IMR-90 (cell line): ENCODE data around the gene MPIG6B. TPM values are rescaled to one million over a fixed set of nuclear protein-coding genes. Genes with fewer than 3 reads are reported as not detected.

Source experiments
- ATAC-seq: fragments of 200-7000 bp; cut with Tn5 transposase; 2 replicates; pipeline ENCODE4 v1.9.1; 2020; ENCODE audit warnings: low read depth, mild to moderate bottlenecking, moderate library complexity
- BruUV-seq: library from RNA; stranded (reverse); fragments of 400-500 nt; replicated peaks from 2 replicates; lab custom pipeline; 2021; lab: Mats Ljungman, UMichigan
- CTCF ChIA-PET: fragments of 300-600 bp; formaldehyde crosslinking; extraction: SDS; loops from one replicate; lab custom pipeline; 2021; ENCODE audit warnings: antibody characterized with exemption; lab: Yijun Ruan, JAX
- POLR2A ChIA-PET: fragments of 300-600 bp; sonication (Branson Sonifier 250); formaldehyde crosslinking; loops from one replicate; lab custom pipeline; 2022; ENCODE audit warnings: antibody characterized with exemption; ENCODE audit not compliant: unreplicated experiment; lab: Charles Lee
- DNase-seq: peaks from one replicate; pipeline ENCODE4 v3.0.0; 2013
- H2AFZ ChIP-seq: replicated peaks from 2 replicates; pipeline ENCODE3; 2013; ENCODE audit warnings: low read length, mild to moderate bottlenecking; ENCODE audit not compliant: poor library complexity
- H2AK5ac ChIP-seq: 2 replicates; pipeline ENCODE4 v1.6.1; 2013; ENCODE audit warnings: low read depth, low read length, inconsistent platforms
- H2AK9ac ChIP-seq: replicated peaks from 2 replicates; pipeline ENCODE3; 2013; ENCODE audit warnings: mild to moderate bottlenecking, low read depth, low read length, moderate library complexity; ENCODE audit not compliant: poor library complexity
- H2BK120ac ChIP-seq: 2 replicates; pipeline ENCODE4 v1.6.1; 2013; ENCODE audit warnings: low read depth, low read length, inconsistent platforms
- H2BK15ac ChIP-seq: 3 replicates; pipeline ENCODE4 v1.6.1; 2013; ENCODE audit warnings: low read depth, low read length, inconsistent platforms
- H2BK20ac ChIP-seq: 2 replicates; pipeline ENCODE4 v1.6.1; 2013; ENCODE audit warnings: low read depth, mild to moderate bottlenecking, inconsistent platforms, low read length, moderate library complexity
- H2BK5ac ChIP-seq: 2 replicates; pipeline ENCODE4 v1.6.1; 2013; ENCODE audit warnings: mild to moderate bottlenecking, low read depth, low read length, inconsistent platforms; ENCODE audit not compliant: poor library complexity, severe bottlenecking
- H3K14ac ChIP-seq: replicated peaks from 2 replicates; pipeline ENCODE4 v1.6.1; 2013; ENCODE audit warnings: low read depth, low read length, inconsistent platforms
- H3K18ac ChIP-seq: 2 replicates; pipeline ENCODE4 v1.6.1; 2013; ENCODE audit warnings: low read depth, low read length, control low read depth
- H3K23ac ChIP-seq: 2 replicates; pipeline ENCODE4 v1.6.1; 2013; ENCODE audit warnings: low read depth, low read length, inconsistent platforms
- H3K27ac ChIP-seq: 2 replicates; pipeline ENCODE4 v1.5.1; 2013; ENCODE audit warnings: mild to moderate bottlenecking, control low read depth, low read length; ENCODE audit not compliant: insufficient read depth
- H3K27me3 ChIP-seq: 2 replicates; pipeline ENCODE4 v1.6.1; 2013; ENCODE audit warnings: low read length; ENCODE audit not compliant: control insufficient read depth, insufficient read depth
- H3K36me3 ChIP-seq: 2 replicates; pipeline ENCODE4 v1.6.1; 2013; ENCODE audit warnings: low read length, mixed read lengths; ENCODE audit not compliant: control insufficient read depth, insufficient read depth
- H3K4ac ChIP-seq: 2 replicates; pipeline ENCODE4 v1.6.1; 2013; ENCODE audit warnings: low read depth, low read length, inconsistent platforms
- H3K4me1 ChIP-seq: 2 replicates; pipeline ENCODE4 v1.6.1; 2013; ENCODE audit warnings: low read length, mixed read lengths; ENCODE audit not compliant: control insufficient read depth, insufficient read depth
- H3K4me2 ChIP-seq: 2 replicates; pipeline ENCODE4 v1.6.1; 2013; ENCODE audit warnings: low read depth, mild to moderate bottlenecking, control low read depth, low read length, moderate library complexity
- H3K4me3 ChIP-seq: 2 replicates; pipeline ENCODE4 v1.5.1; 2013; ENCODE audit warnings: low read depth, mild to moderate bottlenecking, control low read depth, low read length, moderate library complexity; ENCODE audit not compliant: insufficient read depth
- H3K56ac ChIP-seq: 2 replicates; pipeline ENCODE4 v1.6.1; 2013; ENCODE audit warnings: low read length, inconsistent platforms; ENCODE audit not compliant: insufficient read depth; ENCODE audit errors: extremely low read depth
- H3K79me1 ChIP-seq, 2 experiments: 2 replicates each; pipeline ENCODE4 v1.6.1; 2013; ENCODE audit warnings: low read length in 2 of 2, inconsistent platforms in 1 of 2, low read depth in 1 of 2
- H3K9ac ChIP-seq: 2 replicates; pipeline ENCODE4 v1.6.1; 2013; ENCODE audit warnings: low read depth, low read length, control low read depth
- H3K9me1 ChIP-seq: 2 replicates; pipeline ENCODE4 v1.6.1; 2013; ENCODE audit warnings: low read length, inconsistent platforms; ENCODE audit not compliant: insufficient read depth
- H3K9me3 ChIP-seq: 2 replicates; pipeline ENCODE4 v1.6.1; 2013; ENCODE audit warnings: low read length; ENCODE audit not compliant: control insufficient read depth, insufficient read depth
- H4K20me1 ChIP-seq: 2 replicates; pipeline ENCODE4 v1.6.1; 2013; ENCODE audit warnings: low read length, inconsistent platforms; ENCODE audit not compliant: insufficient read depth
- H4K5ac ChIP-seq: 2 replicates; pipeline ENCODE4 v1.6.1; 2013; ENCODE audit warnings: mild to moderate bottlenecking, low read depth, low read length, control low read depth
- H4K8ac ChIP-seq, 2 experiments: 2 replicates each; pipeline ENCODE4 v1.6.1; 2013; ENCODE audit warnings: low read depth in 2 of 2, low read length in 2 of 2, control low read depth in 1 of 2, inconsistent platforms in 1 of 2
- H4K91ac ChIP-seq: 2 replicates; pipeline ENCODE4 v1.6.1; 2013; ENCODE audit warnings: low read depth, low read length, inconsistent platforms; ENCODE audit not compliant: insufficient read depth
- CEBPB ChIP-seq: IDR thresholded peaks from 2 replicates; pipeline ENCODE4 v1.6.1; 2012; ENCODE audit warnings: low read depth, low read length, improper control_type of control experiment
- CTCF ChIP-seq: conservative IDR thresholded peaks from 2 replicates; pipeline ENCODE4 v1.5.1; 2012; ENCODE audit warnings: mild to moderate bottlenecking, low read depth, low read length, improper control_type of control experiment
- MAZ ChIP-seq: IDR thresholded peaks from 2 replicates; pipeline ENCODE4 v1.6.1; 2012; ENCODE audit warnings: low read depth, mild to moderate bottlenecking, low read length, improper control_type of control experiment, moderate library complexity, borderline replicate concordance
- RAD21 ChIP-seq: IDR thresholded peaks from 2 replicates; pipeline ENCODE4 v1.6.1; 2012; ENCODE audit warnings: low read length, improper control_type of control experiment
- SMC3 ChIP-seq: fragments of 150-350 bp; IDR thresholded peaks from 2 replicates; pipeline ENCODE4 v1.6.1; 2016; ENCODE audit warnings: low read depth, mild to moderate bottlenecking, antibody characterized with exemption, low read length, moderate library complexity
- WGBS, 2 experiments: methylation state at CpG; one replicate each; pipeline versions ENCODE4 v1.1.5 to v1.1.7; 2013; ENCODE audit warnings: missing lambda C conversion rate in 2 of 2; ENCODE audit not compliant: insufficient read length in 1 of 2; ENCODE audit errors: extremely low coverage in 2 of 2; 5-methylcytosine and 5-hydroxymethylcytosine counted together
- dilution Hi-C: fragments of 300-500 bp; cut with HindIII; formaldehyde crosslinking; loops from one replicate; pipeline ENCODE4 v1.14.3; 2018; ENCODE audit warnings: low sequenced_read_pairs; ENCODE audit not compliant: unreplicated experiment
- in situ Hi-C: fragments of 300-500 bp; cut with MboI; formaldehyde crosslinking; loops from 3 replicates; pipeline ENCODE4 v1.14.3; 2019; ENCODE audit warnings: low sequenced_read_pairs, inconsistent platforms, mixed read lengths
- intact Hi-C: fragments of 100-400 bp; cut with micrococcal nuclease; formaldehyde crosslinking; loops from 2 replicates; pipeline ENCODE4 v1.10.0; 2022
- polyA plus RNA-seq, 3 experiments: library from polyadenylated mRNA; depleted of rRNA; stranded (reverse); fragments of >200 nt; gene quantifications; 2 replicates each; pipeline ENCODE4 v1.2.3, GENCODE V29; 2012; ENCODE audit warnings: low replicate concordance in 1 of 3
- total RNA-seq: library from RNA; depleted of rRNA; stranded (reverse); fragments of >200 nt; gene quantifications from 2 replicates; pipeline ENCODE4 v1.2.3, GENCODE V29; 2012

Gene MPIG6B
- total and polyA plus RNA-seq, 2 of the 4 experiments (the other 2 are of a cell fraction): not detected

DNA sequence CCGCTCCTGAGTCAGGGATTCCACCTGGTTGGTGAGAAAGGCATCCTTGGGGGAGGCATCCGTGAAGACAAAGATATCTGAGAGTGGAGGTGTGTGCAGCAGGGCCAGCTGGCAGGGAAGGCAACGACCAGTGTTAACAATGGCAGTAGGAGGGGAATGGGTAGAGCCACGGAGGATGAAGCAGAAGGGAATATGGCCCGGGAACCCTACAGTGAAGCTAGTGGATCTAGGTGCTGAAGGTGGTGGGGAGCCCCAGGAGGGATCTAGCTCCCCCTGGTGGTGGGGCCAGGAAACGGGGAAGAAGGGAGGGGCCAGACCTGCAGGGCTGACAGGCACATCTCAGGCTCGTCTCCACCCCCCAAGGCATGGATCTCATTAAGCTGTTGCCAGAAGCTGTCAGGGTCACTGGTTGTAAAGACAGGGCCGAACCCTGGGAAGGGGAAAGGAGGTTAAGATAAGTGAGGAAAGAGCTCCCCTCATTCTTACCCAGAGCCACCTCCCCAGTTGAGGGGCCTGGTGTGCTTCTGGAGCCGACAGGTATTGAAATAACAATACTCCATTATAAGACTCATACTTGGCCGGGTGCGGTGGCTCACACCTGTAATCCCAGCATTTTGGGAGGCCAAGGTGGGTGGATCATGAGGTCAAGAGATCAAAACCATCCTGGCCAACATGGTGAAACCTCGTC is 46.7 kb downstream of the MPIG6B start:
- no peak overlapping the region for H2BK120ac ChIP-seq
- TF ChIP-seq CEBPB: no peak
- TF ChIP-seq SMC3: peak; percentile 74
- peak; percentile 72; the same call in 1 of the 2 replicates for TF ChIP-seq MAZ
- TF ChIP-seq RAD21: peak; percentile 66
- peak; percentile 74 for TF ChIP-seq CTCF
- no peak overlapping the region for H3K9ac ChIP-seq
- ChIA-PET CTCF (interaction anchor here (0.5 to 1.6 kb wide), 7 partner anchors 17 to 50 kb away, joined by 3 to 7 read pairs (median 5); no protein-coding TSS in a partner anchor), POLR2A (no interaction called here)
- peak overlapping the region; percentile 48; the same call in 1 of the 2 replicates for H2AK5ac ChIP-seq
- H3K14ac ChIP-seq: no peak overlapping the region
- H4K8ac ChIP-seq: no peak overlapping the region
- ATAC-seq (peak; percentile 69), DNase-seq (peak; percentile 31)
- dilution Hi-C loops (no loop called here), intact Hi-C loops (no loop called here), in situ Hi-C loops (no loop called here)
- H2BK5ac ChIP-seq: no peak overlapping the region
- no peaks in the 10 kb centered on the region for H4K20me1 ChIP-seq
- H2AK9ac ChIP-seq: peak overlapping the region; percentile 48
- no peaks in the 10 kb centered on the region for H3K36me3 ChIP-seq
- no peak overlapping the region for H3K56ac ChIP-seq
- no peak overlapping the region for H2BK20ac ChIP-seq
- H2AFZ ChIP-seq: no peak overlapping the region
- no peak overlapping the region for H3K23ac ChIP-seq
- no peaks in the 10 kb centered on the region for H3K79me1 ChIP-seq
- H3K4me2 ChIP-seq: no peak overlapping the region
- no peak overlapping the region for H3K27ac ChIP-seq
- 76% methylated on average over 2 of the region's 12 CpGs; no CpG with 5 or more reads in 1 of the 2 experiments for WGBS, 2 experiments
- no peak overlapping the region; the same call in 1 of the 2 replicates for H3K4ac ChIP-seq
- BruUV-seq: no TSS peak
- H3K18ac ChIP-seq: no peak overlapping the region
- H3K4me1 ChIP-seq: no peaks in the 10 kb centered on the region
- H2BK15ac ChIP-seq: no peak overlapping the region; the same call in 2 of the 3 replicates
- no peak overlapping the region for H3K4me3 ChIP-seq
- H4K5ac ChIP-seq: no peak overlapping the region
- H3K27me3 ChIP-seq: no peaks in the 10 kb centered on the region
- H3K9me1 ChIP-seq: peaks cover 3% of the 10 kb centered on the region; the same call in 1 of the 2 replicates
- H3K9me3 ChIP-seq: no peaks in the 10 kb centered on the region
- H4K91ac ChIP-seq: no peak overlapping the region
